Activated naive CD4-positive, alpha-beta T cell treated with anti-CD3 and anti-CD28 coated beads, Interleukin-2, amount 50 U/mL, for 16 hours (primary cell): ENCODE measurements around the gene BTN2A1.
A peak's percentile ranks its signal among the peaks of the same experiment; 100 is the strongest.
"Not testable (repeated sequence)": the region's sequence is repeated elsewhere in the genome, so short reads cannot be mapped to it uniquely, and the experiment has no call there.

Source experiments
- DNase-seq: peaks from one replicate; pipeline ENCODE4 v3.0.0-alpha.2; 2020

Gene BTN2A1

DNA sequence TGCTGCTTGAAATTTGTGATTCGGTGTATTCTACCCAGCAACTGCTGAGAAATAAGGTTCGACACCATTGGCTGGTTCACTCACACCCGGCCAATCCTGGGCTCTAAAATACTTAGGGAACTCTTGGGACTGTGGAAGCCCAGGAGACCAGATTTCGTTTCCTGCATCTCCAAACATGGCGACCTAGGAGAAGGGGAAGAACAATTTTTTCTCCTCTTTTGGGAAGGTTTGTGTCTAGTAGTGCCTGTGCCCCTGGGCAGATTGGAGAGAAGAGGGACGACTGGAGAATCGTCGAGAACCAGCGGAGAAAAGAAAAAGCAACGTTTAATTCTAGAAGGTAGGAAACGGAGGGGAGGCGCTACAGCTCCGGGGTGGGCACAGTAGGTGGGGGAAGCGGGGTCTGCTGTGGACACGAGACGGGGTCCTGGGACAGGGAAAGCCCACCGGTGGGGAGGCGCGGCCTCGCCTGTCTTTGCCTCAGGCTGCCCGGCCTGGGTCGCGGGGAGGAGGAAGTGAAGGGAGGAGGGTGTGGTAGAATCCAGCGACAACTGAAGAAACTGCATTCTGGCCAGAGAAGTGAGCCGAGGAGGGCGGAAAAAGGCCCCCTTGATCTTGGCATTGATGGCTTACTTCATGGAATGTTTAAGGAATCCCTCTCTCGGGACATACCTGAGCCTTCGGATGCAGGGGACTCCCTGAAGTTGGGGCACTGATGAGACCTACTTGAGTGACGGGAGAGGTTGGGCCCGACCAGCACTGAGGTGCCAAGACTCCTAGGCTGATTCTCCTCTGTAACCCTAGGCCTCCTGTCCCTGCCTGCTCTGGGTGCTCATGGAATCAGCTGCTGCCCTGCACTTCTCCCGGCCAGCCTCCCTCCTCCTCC is at the start of gene BTN2A1:
Gene BTN2A1 (plus strand): TSS at position 150 of the 883 bp plus-strand sequence. CDS start 682 bp downstream, at position 832.
- DNase-seq = peak; percentile 58

DNA sequence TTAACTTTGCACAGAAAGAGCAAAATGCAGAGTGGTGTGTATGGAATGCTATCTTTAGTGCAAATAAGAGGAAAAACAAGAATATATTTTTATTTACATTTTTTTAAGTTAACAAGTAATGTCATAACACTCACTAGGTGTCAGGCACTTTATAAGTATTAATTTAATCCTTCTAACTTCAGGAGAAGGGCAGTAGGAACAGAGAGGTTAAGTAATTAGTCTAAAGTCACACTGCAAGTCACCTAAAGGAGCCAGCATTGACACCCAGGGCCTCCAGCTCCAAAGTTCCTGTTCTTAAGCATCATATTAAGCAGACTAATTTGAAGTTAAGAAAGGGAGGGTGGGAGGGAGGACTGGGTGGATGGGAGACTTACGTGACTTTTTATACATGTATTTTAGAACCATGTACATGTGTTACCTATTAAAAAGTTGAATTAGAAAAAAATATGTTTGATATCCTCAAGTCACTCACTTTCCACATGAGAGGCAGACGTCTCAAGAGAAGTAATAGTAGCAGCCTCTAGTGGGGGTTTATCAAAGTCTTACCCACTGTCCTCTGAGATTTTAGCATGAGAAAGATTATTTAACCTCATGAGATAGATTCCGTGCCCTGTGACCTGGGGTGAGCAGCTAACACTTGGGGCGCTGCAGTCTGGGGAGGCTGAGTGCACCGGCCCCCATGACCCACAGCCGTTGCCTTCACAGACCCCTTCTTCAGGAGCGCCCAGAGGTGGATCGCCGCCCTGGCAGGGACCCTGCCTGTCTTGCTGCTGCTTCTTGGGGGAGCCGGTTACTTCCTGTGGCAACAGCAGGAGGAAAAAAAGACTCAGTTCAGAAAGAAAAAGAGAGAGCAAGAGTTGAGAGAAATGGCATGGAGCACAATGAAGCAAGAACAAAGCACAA is 48.7 kb upstream of the BTN2A1 start:
- DNase-seq = no peak

GRCh38 chr6:26411751-26412150 is 46.0 kb upstream of the BTN2A1 start:
- no peak for DNase-seq

DNA sequence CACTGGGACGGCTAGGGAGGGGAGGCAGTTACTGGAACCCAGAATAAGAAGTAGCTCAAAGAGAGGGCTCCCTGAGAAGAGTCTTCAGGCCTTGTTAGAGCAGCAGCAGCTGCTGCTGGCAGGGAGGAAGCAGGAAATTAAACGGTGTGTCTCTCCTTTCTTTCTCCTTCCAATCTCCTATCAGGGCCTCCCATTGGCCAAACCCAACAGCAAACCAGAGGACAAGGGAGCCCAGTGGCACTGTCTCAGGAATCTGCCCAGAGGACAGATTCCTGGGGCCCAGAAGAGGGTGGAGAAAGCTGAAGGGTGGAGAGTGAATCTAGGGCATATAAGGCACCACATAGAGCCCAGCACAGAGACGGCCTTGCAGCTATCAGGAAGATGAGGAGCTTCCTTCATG is 45.5 kb upstream of the BTN2A1 start:
- DNase-seq = no peak

GRCh38 chr6:26412954-26413353 is 44.8 kb upstream of the BTN2A1 start:
- no peak for DNase-seq

DNA sequence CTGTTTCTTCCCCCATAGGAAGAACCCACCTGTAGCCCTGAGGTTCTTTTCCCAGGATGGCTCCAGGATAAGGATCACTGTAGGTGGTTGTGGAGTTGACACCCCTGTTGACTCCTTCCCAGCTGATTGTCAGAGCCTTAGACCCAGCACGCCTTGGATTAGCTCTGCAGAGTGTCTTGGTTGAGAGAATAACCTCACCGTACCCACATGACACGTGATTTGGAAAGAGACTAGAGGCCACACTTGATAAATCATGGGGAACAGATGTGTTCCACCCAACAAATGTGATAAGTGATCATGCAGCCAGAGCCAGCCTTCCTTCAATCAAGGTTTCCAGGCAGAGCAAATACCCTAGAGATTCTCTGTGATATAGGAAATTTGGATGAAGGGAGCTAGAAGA is 43.5 kb upstream of the BTN2A1 start:
- DNase-seq = no peak

DNA sequence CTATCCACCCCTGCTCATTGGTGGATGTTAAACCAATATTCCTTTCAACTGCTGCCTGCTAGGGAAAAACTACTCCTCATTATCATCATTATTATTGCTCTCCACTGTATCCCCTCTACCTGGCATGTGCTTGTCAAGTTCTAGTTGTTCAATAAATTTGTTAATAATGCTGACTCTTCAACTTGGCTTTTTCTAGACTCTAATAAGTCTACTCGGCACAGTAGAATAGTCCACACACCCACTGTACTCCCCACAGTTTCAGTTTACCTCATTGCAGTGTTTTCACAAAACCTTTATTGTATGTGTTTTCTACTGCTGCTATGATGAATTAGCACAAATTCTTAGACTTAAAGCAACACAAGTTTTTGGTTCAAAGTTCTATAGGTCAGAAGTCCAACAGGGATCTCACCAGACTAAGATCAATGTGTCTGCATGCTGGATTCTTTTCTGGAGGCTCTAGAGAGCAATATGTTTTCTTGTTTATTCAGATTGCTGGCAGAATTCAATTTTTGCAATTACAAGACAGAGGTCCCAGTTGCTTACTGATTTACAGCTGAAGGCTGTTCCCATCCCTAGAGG is 42.6 kb upstream of the BTN2A1 start:
- no peak for DNase-seq

- no peak for DNase-seq
Observed at GRCh38 chr6:26415791-26416190, 42.0 kb upstream of the BTN2A1 start.

- DNase-seq = no peak
Observed at GRCh38 chr6:26416288-26416687, 41.5 kb upstream of the BTN2A1 start.

GRCh38 chr6:26418077-26418476 is 39.7 kb upstream of the BTN2A1 start:
- DNase-seq = not testable (repeated sequence)

DNA sequence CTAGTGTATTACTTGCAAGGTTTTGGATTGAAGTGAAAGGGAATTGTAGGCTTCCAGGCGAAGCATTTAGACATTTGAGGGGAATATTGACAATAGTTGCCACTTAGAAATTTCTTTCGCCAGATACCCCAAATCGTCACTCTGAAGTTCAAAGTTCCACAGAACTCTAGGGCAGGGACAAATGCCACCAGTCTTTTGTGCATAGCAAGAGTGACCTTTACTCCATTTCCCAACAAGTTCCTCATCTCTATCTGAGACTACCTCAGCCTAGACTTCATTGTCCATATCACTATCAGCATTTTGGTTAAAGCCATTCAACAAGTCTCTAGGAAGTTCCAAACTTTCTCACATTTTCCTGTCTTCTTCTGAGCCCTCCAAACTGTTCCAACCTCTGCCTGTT is 39.0 kb upstream of the BTN2A1 start:
- DNase-seq = not testable (repeated sequence)

- peak; percentile 16 for DNase-seq
Observed at GRCh38 chr6:26420688-26421171, 37.0 kb upstream of the BTN2A1 start.

DNA sequence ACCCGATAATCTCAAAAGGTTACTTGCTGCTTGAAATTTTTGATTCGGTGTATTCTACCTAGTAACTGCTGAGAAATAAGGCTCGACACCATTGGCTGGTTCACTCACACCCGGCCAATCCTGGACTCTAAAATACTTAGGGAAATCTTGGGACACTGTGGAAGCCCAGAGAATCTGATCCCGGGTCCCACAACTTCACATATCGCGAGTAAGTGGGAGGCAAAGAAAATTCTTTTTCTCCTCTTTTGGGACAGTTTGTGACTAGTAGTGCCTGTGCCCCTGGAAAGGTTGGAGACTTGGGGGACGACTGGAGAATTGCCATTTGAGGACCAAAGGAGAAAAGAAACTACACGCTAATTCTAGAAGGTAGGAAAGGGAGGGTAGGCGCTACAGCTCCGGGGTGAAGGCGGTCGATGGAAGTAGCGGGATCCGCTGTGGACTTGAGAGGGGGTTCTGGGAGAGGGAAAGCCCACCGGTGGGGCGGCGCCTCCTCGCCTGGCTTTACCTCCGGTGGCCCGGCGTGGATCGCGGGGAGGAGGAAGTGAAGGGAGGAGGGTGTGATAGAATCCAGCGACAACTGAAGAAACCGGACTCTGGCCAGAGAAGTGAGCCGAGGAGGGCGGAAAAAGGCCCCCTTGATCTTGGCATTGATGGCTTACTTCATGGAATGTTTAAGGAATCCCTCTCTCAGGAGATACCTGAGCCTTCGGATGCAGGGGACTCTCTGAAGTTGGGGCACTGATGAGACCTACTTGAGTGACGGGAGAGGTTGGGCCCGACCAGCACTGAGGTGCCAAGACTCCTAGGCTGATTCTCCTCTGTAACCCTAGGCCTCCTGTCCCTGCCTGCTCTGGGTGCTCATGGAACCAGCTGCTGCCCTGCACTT is 36.3 kb upstream of the BTN2A1 start:
- peak; percentile 25 for DNase-seq

GRCh38 chr6:26422329-26422728 is 35.4 kb upstream of the BTN2A1 start:
- no peak for DNase-seq

GRCh38 chr6:26426691-26427450 is 30.9 kb upstream of the BTN2A1 start:
- no peak for DNase-seq

- DNase-seq = no peak
Observed at GRCh38 chr6:26427451-26427809, 30.3 kb upstream of the BTN2A1 start.

DNA sequence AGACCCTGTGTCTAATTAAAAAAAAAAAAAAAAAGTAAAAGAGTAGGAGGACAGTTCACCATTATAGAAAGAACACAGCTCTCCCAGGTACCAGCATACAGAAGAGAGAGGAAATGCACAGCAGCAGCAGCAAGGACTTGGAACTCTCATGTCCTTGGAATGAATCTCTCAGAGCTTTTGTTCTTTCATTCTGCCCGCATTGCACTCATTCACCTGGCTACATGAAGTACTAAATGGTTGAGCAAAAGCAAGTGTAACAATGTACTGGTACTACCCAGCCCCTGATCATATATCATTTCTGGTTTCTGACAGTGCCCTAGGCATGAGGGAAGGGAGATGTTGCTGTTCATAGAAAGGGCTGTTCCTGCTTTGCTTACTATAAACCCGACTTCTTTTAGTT is 29.5 kb upstream of the BTN2A1 start:
- no peak for DNase-seq

- no peak for DNase-seq
Observed at GRCh38 chr6:26430787-26431186, 27.0 kb upstream of the BTN2A1 start.

- no peak for DNase-seq
Observed at GRCh38 chr6:26431258-26432172, 26.2 kb upstream of the BTN2A1 start.

- no peak for DNase-seq
Observed at GRCh38 chr6:26432627-26433201, 25.0 kb upstream of the BTN2A1 start.
